ENCODE measurements around the gene LSMEM2. TPM values are rescaled to one million over a fixed set of nuclear protein-coding genes. Genes with fewer than 3 reads are reported as not detected.

LSMEM2 gene
- total RNA-seq, 1 donor from 2014 or later = 4.8 TPM

- no peak for DNase-seq (ENCODE audit: low spot score)
Observed at GRCh38 chr3:50322115-50322385, 43.2 kb downstream of the LSMEM2 start.

- DNase-seq (ENCODE audit: low spot score) = no peak
Observed at GRCh38 chr3:50322386-50323091, 43.7 kb downstream of the LSMEM2 start, which contains the start of gene HYAL2. TSS of gene HYAL2 (minus strand) at chr3:50322745. CDS start at chr3:50320489, 2,256 bp downstream.

- DNase-seq (ENCODE audit: low spot score) = no peak
Observed at GRCh38 chr3:50323092-50323600, 44.3 kb downstream of the LSMEM2 start.

- no peak for DNase-seq (ENCODE audit: low spot score)
Observed at GRCh38 chr3:50323614-50324199, 44.8 kb downstream of the LSMEM2 start.

- peak; percentile 65 for DNase-seq (ENCODE audit: low spot score)
Observed at GRCh38 chr3:50324351-50325112, 45.6 kb downstream of the LSMEM2 start.

- DNase-seq (ENCODE audit: low spot score) = no peak
Observed at GRCh38 chr3:50325113-50325480, 46.2 kb downstream of the LSMEM2 start.

GRCh38 chr3:50325497-50326181 is 46.8 kb downstream of the LSMEM2 start:
- DNase-seq (ENCODE audit: low spot score) = no peak

GRCh38 chr3:50326182-50326541 is 47.3 kb downstream of the LSMEM2 start:
- no peak for DNase-seq (ENCODE audit: low spot score)

GRCh38 chr3:50327129-50327528 is 48.2 kb downstream of the LSMEM2 start:
- DNase-seq (ENCODE audit: low spot score) = no peak

GRCh38 chr3:50327943-50328691 is 49.2 kb downstream of the LSMEM2 start, which contains the start of gene TUSC2:
TSS of gene TUSC2 (minus strand) at chr3:50328223. CDS start at chr3:50328099, 124 bp downstream.
- DNase-seq (ENCODE audit: low spot score) = peak; percentile 99

- no peak for DNase-seq (ENCODE audit: low spot score)
Observed at GRCh38 chr3:50330330-50330729, 51.4 kb downstream of the LSMEM2 start.

- DNase-seq (ENCODE audit: low spot score) = no peak
Observed at GRCh38 chr3:50331364-50331907, 52.5 kb downstream of the LSMEM2 start.

- DNase-seq (ENCODE audit: low spot score) = peak; percentile 50
Observed at GRCh38 chr3:50333744-50334328, 54.9 kb downstream of the LSMEM2 start.

GRCh38 chr3:50334339-50335075 is 55.6 kb downstream of the LSMEM2 start:
- peak; percentile 63 for DNase-seq (ENCODE audit: low spot score)

- no peak for DNase-seq (ENCODE audit: low spot score)
Observed at GRCh38 chr3:50336452-50337174, 57.7 kb downstream of the LSMEM2 start.

GRCh38 chr3:50337175-50337861 is 58.4 kb downstream of the LSMEM2 start:
- DNase-seq (ENCODE audit: low spot score) = peak; percentile 100

Measured in umbilical cord (tissue), 2 donors.